Measurements from ENCODE around the gene POLD4.
"Not testable (repeated sequence)": the region's sequence is repeated elsewhere in the genome, so short reads cannot be mapped to it uniquely, and the experiment has no call there.

The POLD4 gene

DNA sequence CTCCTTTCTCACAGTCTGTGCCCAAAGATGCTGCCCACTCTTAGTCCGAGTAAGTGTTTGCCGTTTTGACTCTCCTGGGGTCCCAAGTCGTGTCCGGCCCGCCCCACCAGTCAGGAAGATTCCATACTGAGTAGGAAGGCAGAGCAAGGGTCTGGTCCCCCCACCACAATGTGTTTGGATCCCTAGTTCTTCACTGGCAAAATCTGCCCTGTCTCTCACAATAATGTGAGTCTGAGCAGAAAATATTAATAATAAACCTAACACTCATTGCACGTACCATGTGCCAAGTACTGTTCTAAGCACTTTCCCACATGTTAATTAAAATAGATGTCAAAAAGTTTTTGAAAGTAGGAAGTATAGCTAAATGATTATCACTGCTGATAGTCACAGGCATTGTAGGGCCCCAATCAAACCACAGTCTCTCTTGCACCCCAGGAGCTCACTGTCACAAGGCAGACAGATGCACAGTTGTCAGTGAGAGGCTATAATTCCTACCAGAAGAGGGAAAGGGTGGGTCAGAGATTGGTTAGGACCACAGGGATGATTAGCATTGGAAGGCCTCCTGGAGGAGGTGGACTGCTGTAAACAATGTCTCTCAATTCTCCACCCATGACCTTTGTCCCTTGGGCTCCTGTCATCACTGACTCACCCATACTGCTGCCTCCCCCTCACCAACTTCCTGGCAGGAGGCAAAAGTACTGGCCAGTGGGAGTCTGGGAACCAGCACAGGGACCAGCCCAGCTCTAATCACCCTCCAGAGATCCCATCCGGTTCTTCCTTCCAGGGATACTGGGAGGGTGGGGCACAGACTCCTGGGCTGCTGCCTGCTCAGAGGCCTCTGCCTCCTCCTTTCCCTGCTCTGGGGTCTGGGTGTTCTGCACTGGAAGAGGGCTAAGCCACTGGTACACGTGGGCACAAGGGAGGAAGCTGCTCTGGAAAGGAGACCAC lies 1.0 kb upstream of the POLD4 start:
- in situ Hi-C loops (cut with MboI; ENCODE audit: low sequenced_read_pairs): no loop called here

- in situ Hi-C loops (cut with MboI; ENCODE audit: low sequenced_read_pairs): no loop called here
Observed at GRCh38 chr11:67352546-67353316, 615 bp downstream of the POLD4 start.

GRCh38 chr11:67351275-67352005 lies 1.9 kb downstream of the POLD4 start:
- in situ Hi-C loops (cut with MboI; ENCODE audit: low sequenced_read_pairs): no loop called here

GRCh38 chr11:67349928-67350465 lies 3.3 kb downstream of the POLD4 start:
- in situ Hi-C loops (cut with MboI; ENCODE audit: low sequenced_read_pairs): no loop called here

GRCh38 chr11:67349457-67349856 lies 3.9 kb downstream of the POLD4 start:
- in situ Hi-C loops (cut with MboI; ENCODE audit: low sequenced_read_pairs): no loop called here

DNA sequence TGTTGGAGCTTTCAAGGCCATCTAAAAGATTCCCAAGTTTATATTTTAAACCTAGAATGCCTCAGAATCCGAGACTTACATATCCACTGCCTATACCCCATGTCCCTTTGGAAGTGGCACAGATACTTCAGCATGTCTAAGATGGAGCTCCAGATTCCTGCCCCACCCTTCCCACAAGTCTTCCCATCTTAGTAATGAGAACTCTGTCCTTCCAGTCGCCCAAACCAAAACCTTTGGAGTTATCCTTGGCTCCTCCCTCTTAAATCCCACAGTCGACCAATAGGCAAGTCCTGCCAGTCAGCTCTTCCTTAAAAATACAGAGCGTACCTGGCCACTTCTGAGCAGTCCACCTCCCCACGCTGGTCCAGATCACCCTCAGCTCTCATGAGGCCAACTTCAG lies 4.3 kb downstream of the POLD4 start:
- in situ Hi-C loops (cut with MboI; ENCODE audit: low sequenced_read_pairs): no loop called here

GRCh38 chr11:67347964-67348749 lies 5.2 kb downstream of the POLD4 start:
- in situ Hi-C loops (cut with MboI; ENCODE audit: low sequenced_read_pairs): no loop called here

GRCh38 chr11:67345920-67346819 lies 7.2 kb downstream of the POLD4 start:
- in situ Hi-C loops (cut with MboI; ENCODE audit: low sequenced_read_pairs): no loop called here

DNA sequence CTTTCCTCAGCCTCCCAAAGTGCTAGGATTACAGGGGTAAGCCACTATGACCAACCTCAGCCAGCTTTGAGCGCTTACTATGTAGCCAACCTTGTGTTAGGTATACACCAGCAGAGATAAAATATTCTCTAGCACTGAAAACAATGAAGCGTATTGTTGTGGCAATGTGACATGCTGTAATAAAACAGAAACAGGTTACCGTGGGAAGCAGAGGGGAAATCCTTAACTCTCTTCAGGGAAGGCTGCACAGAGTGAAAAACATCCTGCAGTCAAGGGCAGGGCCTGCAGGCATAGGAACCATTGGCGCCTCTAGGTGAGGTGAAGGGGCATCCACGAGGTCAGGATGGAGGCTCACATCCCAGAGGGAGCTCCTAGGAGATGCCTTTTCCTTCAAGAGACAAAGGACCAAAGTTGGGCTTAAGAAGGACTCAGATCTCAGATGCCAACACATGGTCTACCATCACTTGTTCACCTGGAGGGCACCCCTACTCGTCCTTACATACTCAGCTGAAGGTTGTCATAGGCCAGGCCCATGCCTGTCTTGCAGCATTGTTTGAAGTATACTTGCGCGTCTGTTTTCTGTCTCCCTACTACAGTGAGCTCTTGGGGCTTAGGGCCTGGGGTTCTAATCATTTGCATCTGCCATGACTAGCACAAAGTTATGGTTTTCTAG lies 8.0 kb downstream of the POLD4 start:
- in situ Hi-C loops (cut with MboI; ENCODE audit: low sequenced_read_pairs): no loop called here

- in situ Hi-C loops (cut with MboI; ENCODE audit: low sequenced_read_pairs): no loop called here
Observed at GRCh38 chr11:67344264-67344663, 9.1 kb downstream of the POLD4 start.

GRCh38 chr11:67337257-67337656 lies 16.1 kb downstream of the POLD4 start:
- in situ Hi-C loops (cut with MboI; ENCODE audit: low sequenced_read_pairs): no loop called here

- in situ Hi-C loops (cut with MboI; ENCODE audit: low sequenced_read_pairs): no loop called here
Observed at GRCh38 chr11:67332081-67332691, 21.2 kb downstream of the POLD4 start.

- in situ Hi-C loops (cut with MboI; ENCODE audit: low sequenced_read_pairs): no loop called here
Observed at GRCh38 chr11:67323526-67323925, 29.8 kb downstream of the POLD4 start.

GRCh38 chr11:67322049-67322448 lies 31.3 kb downstream of the POLD4 start:
- in situ Hi-C loops (cut with MboI; ENCODE audit: low sequenced_read_pairs): no loop called here

GRCh38 chr11:67321313-67321871 lies 32.0 kb downstream of the POLD4 start:
- in situ Hi-C loops (cut with MboI; ENCODE audit: low sequenced_read_pairs): no loop called here

- in situ Hi-C loops (cut with MboI; ENCODE audit: low sequenced_read_pairs): no loop called here
Observed at GRCh38 chr11:67320691-67321090, 32.7 kb downstream of the POLD4 start.

DNA sequence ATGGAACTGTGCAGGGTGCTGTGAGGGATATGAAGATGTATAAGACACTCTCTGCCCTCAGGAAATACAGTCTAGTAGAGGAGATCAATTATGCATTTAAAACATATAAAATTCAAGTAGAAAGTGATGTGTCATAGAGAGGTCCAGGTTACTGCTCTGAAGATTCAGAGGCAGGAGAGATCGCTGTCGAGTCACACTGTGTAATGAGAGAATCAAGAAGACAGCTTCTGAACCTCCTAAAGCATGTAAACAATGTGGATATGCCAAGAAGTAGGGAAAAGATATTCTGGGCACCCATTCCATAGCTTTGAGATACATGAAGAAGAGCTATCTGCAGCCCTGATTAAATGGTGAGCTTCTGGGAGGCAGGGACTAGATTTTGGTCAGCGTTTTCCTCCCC lies 33.3 kb downstream of the POLD4 start:
- in situ Hi-C loops (cut with MboI; ENCODE audit: low sequenced_read_pairs): no loop called here

GRCh38 chr11:67318876-67319275 lies 34.5 kb downstream of the POLD4 start:
- in situ Hi-C loops (cut with MboI; ENCODE audit: low sequenced_read_pairs): not testable (repeated sequence)
